GM13976 (cell line): ENCODE data around the gene LGR5.

ENCODE experiments used
- DNase-seq: peaks from one replicate; pipeline ENCODE4 v3.0.0; 2012; ENCODE audit warnings: low spot score
- in situ Hi-C: fragments of 300-500 bp; cut with MboI; formaldehyde crosslinking; loops from one replicate; pipeline ENCODE4 v1.12.0; 2022; ENCODE audit warnings: low sequenced_read_pairs, mixed read lengths, inconsistent platforms; ENCODE audit not compliant: unreplicated experiment
- TF ChIP-seq, protein P1 (sequence below): IDR thresholded peaks from 2 replicates; pipeline ENCODE4 v1.5.1; 2012; ENCODE audit warnings: borderline replicate concordance, mild to moderate bottlenecking; ENCODE audit not compliant: insufficient read depth; ENCODE audit errors: extremely low read depth, missing control alignments, control extremely low read depth

Gene LGR5

GRCh38 chr12:71504476-71504875, 64.9 kb downstream of the LGR5 start:
- TF ChIP-seq, protein P1, sequence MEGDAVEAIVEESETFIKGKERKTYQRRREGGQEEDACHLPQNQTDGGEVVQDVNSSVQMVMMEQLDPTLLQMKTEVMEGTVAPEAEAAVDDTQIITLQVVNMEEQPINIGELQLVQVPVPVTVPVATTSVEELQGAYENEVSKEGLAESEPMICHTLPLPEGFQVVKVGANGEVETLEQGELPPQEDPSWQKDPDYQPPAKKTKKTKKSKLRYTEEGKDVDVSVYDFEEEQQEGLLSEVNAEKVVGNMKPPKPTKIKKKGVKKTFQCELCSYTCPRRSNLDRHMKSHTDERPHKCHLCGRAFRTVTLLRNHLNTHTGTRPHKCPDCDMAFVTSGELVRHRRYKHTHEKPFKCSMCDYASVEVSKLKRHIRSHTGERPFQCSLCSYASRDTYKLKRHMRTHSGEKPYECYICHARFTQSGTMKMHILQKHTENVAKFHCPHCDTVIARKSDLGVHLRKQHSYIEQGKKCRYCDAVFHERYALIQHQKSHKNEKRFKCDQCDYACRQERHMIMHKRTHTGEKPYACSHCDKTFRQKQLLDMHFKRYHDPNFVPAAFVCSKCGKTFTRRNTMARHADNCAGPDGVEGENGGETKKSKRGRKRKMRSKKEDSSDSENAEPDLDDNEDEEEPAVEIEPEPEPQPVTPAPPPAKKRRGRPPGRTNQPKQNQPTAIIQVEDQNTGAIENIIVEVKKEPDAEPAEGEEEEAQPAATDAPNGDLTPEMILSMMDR: no peak
- in situ Hi-C loops: no loop called here
- no peak for DNase-seq

DNA sequence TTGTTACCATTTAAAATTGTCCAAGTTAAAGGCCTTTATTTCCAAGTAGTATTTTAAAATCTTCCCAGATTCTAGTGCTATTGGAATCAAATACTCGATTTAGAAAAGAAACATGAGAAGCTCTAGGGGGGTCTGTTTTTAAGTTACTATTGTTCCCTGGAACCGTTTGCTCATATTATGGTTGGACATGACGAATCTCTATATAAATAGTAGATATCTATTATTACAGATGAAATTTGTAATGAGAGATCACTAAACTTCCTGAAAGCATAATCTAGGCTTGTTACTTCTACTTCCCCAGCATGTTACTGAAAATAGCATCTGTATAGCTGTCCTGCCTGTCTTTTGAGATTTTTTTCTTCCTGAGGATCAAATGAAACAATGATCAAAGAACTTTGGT, 70.1 kb downstream of the LGR5 start:
- in situ Hi-C loops: no loop called here
- TF ChIP-seq, protein P1: no peak
- DNase-seq: no peak

- in situ Hi-C loops: no loop called here
- DNase-seq: no peak
- TF ChIP-seq, protein P1: no peak
These were observed 77.7 kb downstream of the LGR5 start for GRCh38 chr12:71517145-71517846.

DNA sequence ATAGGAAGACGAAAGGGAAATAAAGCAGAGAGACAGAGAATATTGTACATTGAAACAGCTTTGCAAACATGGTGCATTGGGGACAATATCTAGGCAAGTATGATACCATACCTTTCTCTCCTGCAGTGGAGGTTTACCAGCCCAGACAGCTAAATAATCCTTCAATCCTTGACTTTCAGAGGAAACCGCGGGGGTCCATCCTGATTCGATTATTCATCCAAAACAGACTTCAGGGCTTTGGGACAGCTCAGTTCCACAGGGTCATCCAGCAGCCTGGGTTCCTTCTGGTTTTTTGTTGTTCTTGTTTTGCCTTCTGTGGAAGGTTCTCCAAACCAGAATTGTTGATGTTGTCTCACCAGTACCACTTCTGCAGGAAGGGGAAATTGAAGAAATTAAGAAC, 81.5 kb downstream of the LGR5 start:
- in situ Hi-C loops: no loop called here

DNA sequence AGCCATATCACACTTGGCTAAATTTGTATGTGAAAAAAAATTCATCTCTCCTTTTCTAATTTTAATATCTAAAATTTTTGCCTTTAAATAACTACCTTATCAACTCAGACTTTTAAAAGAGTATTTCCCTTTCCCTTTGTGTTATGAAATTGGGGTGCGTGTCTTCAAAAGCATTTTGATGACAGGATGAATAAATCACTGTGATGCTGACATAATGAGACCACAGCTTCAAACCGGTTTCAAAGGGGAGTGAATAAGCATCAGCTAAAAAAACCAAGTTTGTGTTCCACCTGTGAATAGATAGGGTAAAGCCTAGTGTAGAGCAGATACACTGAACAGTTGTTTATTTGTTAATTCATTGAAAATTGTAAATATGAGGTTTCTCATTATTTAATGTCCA, 85.0 kb downstream of the LGR5 start:
- in situ Hi-C loops: no loop called here
- TF ChIP-seq, protein P1: no peak
- DNase-seq: no peak

More for the DNA sequence above, 81.5 kb downstream of the LGR5 start:
- TF ChIP-seq, protein P1: no peak
- DNase-seq: no peak

GRCh38 chr12:71533703-71534102, 94.1 kb downstream of the LGR5 start:
- in situ Hi-C loops: no loop called here
- TF ChIP-seq, protein P1: no peak
- no peak for DNase-seq
